A673 (cell line): ENCODE data around the gene VGLL1. TPM values are rescaled to one million over a fixed set of nuclear protein-coding genes. Genes with fewer than 3 reads are reported as not detected.

Experiments
- BruUV-seq: library from RNA; stranded (reverse); fragments of 400-500 nt; replicated peaks from 2 replicates; lab custom pipeline; 2021; lab: Mats Ljungman, UMichigan
- CTCF ChIA-PET: fragments of 300-600 bp; sonication (Branson Sonifier 250); formaldehyde crosslinking; loops from one replicate; lab custom pipeline; 2022; ENCODE audit warnings: antibody characterized with exemption; lab: Charles Lee
- POLR2A ChIA-PET: fragments of 300-600 bp; sonication (Branson Sonifier 250); formaldehyde crosslinking; loops from one replicate; lab custom pipeline; 2022; ENCODE audit warnings: antibody characterized with exemption; ENCODE audit not compliant: low non-redundant PET; lab: Charles Lee
- DNase-seq: peaks from one replicate; pipeline ENCODE4 v3.0.0-alpha.2; 2015; ENCODE audit warnings: low spot score
- H3K27ac ChIP-seq: fragments of 200-600 bp; sonication (generic); 2 replicates; pipeline ENCODE4 v1.5.1; 2016; ENCODE audit warnings: mixed run types, low read depth, mild to moderate bottlenecking, mixed read lengths, antibody characterized with exemption, low read length; ENCODE audit not compliant: poor library complexity, severe bottlenecking
- H3K27me3 ChIP-seq: fragments of 200-600 bp; sonication (generic); replicated peaks from 2 replicates; pipeline ENCODE4 v1.6.1; 2017; ENCODE audit warnings: mixed run types, low read depth, mild to moderate bottlenecking, mixed read lengths, antibody characterized with exemption, low read length; ENCODE audit not compliant: insufficient read depth, poor library complexity
- H3K36me3 ChIP-seq: fragments of 200-600 bp; sonication (generic); 2 replicates; pipeline ENCODE4 v1.6.1; 2016; ENCODE audit warnings: mixed run types, mild to moderate bottlenecking, mixed read lengths, antibody characterized with exemption, low read length; ENCODE audit not compliant: insufficient read depth, poor library complexity, severe bottlenecking
- H3K4me1 ChIP-seq: fragments of 200-600 bp; sonication (generic); 2 replicates; pipeline ENCODE4 v1.6.1; 2017; ENCODE audit warnings: mixed run types, mild to moderate bottlenecking, mixed read lengths, antibody characterized with exemption, low read length; ENCODE audit not compliant: insufficient read depth, poor library complexity, severe bottlenecking
- H3K4me3 ChIP-seq: fragments of 200-600 bp; sonication (generic); 2 replicates; pipeline ENCODE4 v1.5.1; 2016; ENCODE audit warnings: low read depth, mixed run types, mild to moderate bottlenecking, mixed read lengths, low read length; ENCODE audit not compliant: poor library complexity, severe bottlenecking
- H3K9me3 ChIP-seq: fragments of 200-600 bp; sonication (generic); 2 replicates; pipeline ENCODE4 v1.6.1; 2016; ENCODE audit warnings: mixed run types, low read depth, mild to moderate bottlenecking, mixed read lengths, antibody characterized with exemption, low read length; ENCODE audit not compliant: poor library complexity, severe bottlenecking
- CTCF ChIP-seq: fragments of 300-800, 200-600 bp; sonication (generic); conservative IDR thresholded peaks from 2 replicates; pipeline ENCODE4 v1.5.1; 2017; ENCODE audit warnings: low read depth, mild to moderate bottlenecking, antibody characterized with exemption, low read length, moderate library complexity, mixed read lengths
- EZH2 ChIP-seq: fragments of 200-600 bp; sonication (generic); IDR thresholded peaks from 2 replicates; pipeline ENCODE4 v1.6.1; 2017; ENCODE audit warnings: borderline replicate concordance, low read depth, mild to moderate bottlenecking, mixed read lengths, antibody characterized with exemption, low read length; ENCODE audit not compliant: poor library complexity, severe bottlenecking
- intact Hi-C: fragments of 100-400 bp; cut with micrococcal nuclease; formaldehyde crosslinking; loops from one replicate; pipeline ENCODE4 v1.10.0; 2022; ENCODE audit not compliant: unreplicated experiment
- total RNA-seq: library from RNA; stranded (reverse); gene quantifications from 2 replicates; pipeline ENCODE4 v1.2.3, GENCODE V29; 2021

Gene VGLL1
- total RNA-seq, 1 experiment from 2014 or later = not detected

GRCh38 chrX:136587532-136587931 is 55.5 kb downstream of the VGLL1 start:
- Histone ChIP-seq H3K4me1 (no peaks in the 10 kb centered on the region), H3K27ac (no peak overlapping the region), H3K9me3 (no peaks in the 10 kb centered on the region), H3K4me3 (no peak overlapping the region), H3K27me3 (no peaks in the 10 kb centered on the region), H3K36me3 (no peaks in the 10 kb centered on the region)
- TF ChIP-seq CTCF = no peak
- no peak for TF ChIP-seq EZH2
- CTCF ChIA-PET = no interaction called here
- no peak for DNase-seq
- POLR2A ChIA-PET = no interaction called here
- no TSS peak for BruUV-seq
- intact Hi-C loops = no loop called here

- CTCF ChIA-PET = interaction anchor here (0.6 kb wide), 1 partner anchor 306 kb away, joined by 5 read pairs; no protein-coding TSS in a partner anchor
Observed at GRCh38 chrX:136588036-136588435, 56.0 kb downstream of the VGLL1 start.

GRCh38 chrX:136589966-136590365 is 58.0 kb downstream of the VGLL1 start:
- Histone ChIP-seq H3K27me3 (no peaks in the 10 kb centered on the region), H3K4me3 (no peak overlapping the region), H3K27ac (no peak overlapping the region), H3K9me3 (no peaks in the 10 kb centered on the region), H3K4me1 (no peaks in the 10 kb centered on the region), H3K36me3 (no peaks in the 10 kb centered on the region)
- ChIA-PET CTCF (no interaction called here), POLR2A (no interaction called here)
- TF ChIP-seq EZH2 (no peak), CTCF (no peak)
- no TSS peak for BruUV-seq
- intact Hi-C loops = no loop called here
- DNase-seq = no peak

More at GRCh38 chrX:136588036-136588435, 56.0 kb downstream of the VGLL1 start:
- H3K36me3 ChIP-seq = no peaks in the 10 kb centered on the region
- POLR2A ChIA-PET = no interaction called here
- no peak overlapping the region for H3K4me3 ChIP-seq
- BruUV-seq = no TSS peak
- no peak overlapping the region for H3K27ac ChIP-seq
- no peak for DNase-seq
- no peak for TF ChIP-seq EZH2
- no peak for TF ChIP-seq CTCF
- intact Hi-C loops = no loop called here
- no peaks in the 10 kb centered on the region for H3K27me3 ChIP-seq
- no peaks in the 10 kb centered on the region for H3K9me3 ChIP-seq
- H3K4me1 ChIP-seq = no peaks in the 10 kb centered on the region
